IMR-90 (cell line): ENCODE data around the gene QARS1. TPM values are rescaled to one million over a fixed set of nuclear protein-coding genes. Genes with fewer than 3 reads are reported as not detected.

Source experiments
- ATAC-seq: fragments of 200-7000 bp; cut with Tn5 transposase; 2 replicates; pipeline ENCODE4 v1.9.1; 2020; ENCODE audit warnings: low read depth, mild to moderate bottlenecking, moderate library complexity
- BruUV-seq: library from RNA; stranded (reverse); fragments of 400-500 nt; replicated peaks from 2 replicates; lab custom pipeline; 2021; lab: Mats Ljungman, UMichigan
- CTCF ChIA-PET: fragments of 300-600 bp; formaldehyde crosslinking; extraction: SDS; loops from one replicate; lab custom pipeline; 2021; ENCODE audit warnings: antibody characterized with exemption; lab: Yijun Ruan, JAX
- POLR2A ChIA-PET: fragments of 300-600 bp; sonication (Branson Sonifier 250); formaldehyde crosslinking; loops from one replicate; lab custom pipeline; 2022; ENCODE audit warnings: antibody characterized with exemption; ENCODE audit not compliant: unreplicated experiment; lab: Charles Lee
- DNase-seq: peaks from one replicate; pipeline ENCODE4 v3.0.0; 2013
- H2AFZ ChIP-seq: replicated peaks from 2 replicates; pipeline ENCODE3; 2013; ENCODE audit warnings: low read length, mild to moderate bottlenecking; ENCODE audit not compliant: poor library complexity
- H2AK5ac ChIP-seq: 2 replicates; pipeline ENCODE4 v1.6.1; 2013; ENCODE audit warnings: low read depth, low read length, inconsistent platforms
- H2AK9ac ChIP-seq: replicated peaks from 2 replicates; pipeline ENCODE3; 2013; ENCODE audit warnings: mild to moderate bottlenecking, low read depth, low read length, moderate library complexity; ENCODE audit not compliant: poor library complexity
- H2BK120ac ChIP-seq: 2 replicates; pipeline ENCODE4 v1.6.1; 2013; ENCODE audit warnings: low read depth, low read length, inconsistent platforms
- H2BK15ac ChIP-seq: 3 replicates; pipeline ENCODE4 v1.6.1; 2013; ENCODE audit warnings: low read depth, low read length, inconsistent platforms
- H2BK20ac ChIP-seq: 2 replicates; pipeline ENCODE4 v1.6.1; 2013; ENCODE audit warnings: low read depth, mild to moderate bottlenecking, inconsistent platforms, low read length, moderate library complexity
- H2BK5ac ChIP-seq: 2 replicates; pipeline ENCODE4 v1.6.1; 2013; ENCODE audit warnings: mild to moderate bottlenecking, low read depth, low read length, inconsistent platforms; ENCODE audit not compliant: poor library complexity, severe bottlenecking
- H3K14ac ChIP-seq: replicated peaks from 2 replicates; pipeline ENCODE4 v1.6.1; 2013; ENCODE audit warnings: low read depth, low read length, inconsistent platforms
- H3K18ac ChIP-seq: 2 replicates; pipeline ENCODE4 v1.6.1; 2013; ENCODE audit warnings: low read depth, low read length, control low read depth
- H3K23ac ChIP-seq: 2 replicates; pipeline ENCODE4 v1.6.1; 2013; ENCODE audit warnings: low read depth, low read length, inconsistent platforms
- H3K27ac ChIP-seq: 2 replicates; pipeline ENCODE4 v1.5.1; 2013; ENCODE audit warnings: mild to moderate bottlenecking, control low read depth, low read length; ENCODE audit not compliant: insufficient read depth
- H3K27me3 ChIP-seq: 2 replicates; pipeline ENCODE4 v1.6.1; 2013; ENCODE audit warnings: low read length; ENCODE audit not compliant: control insufficient read depth, insufficient read depth
- H3K36me3 ChIP-seq: 2 replicates; pipeline ENCODE4 v1.6.1; 2013; ENCODE audit warnings: low read length, mixed read lengths; ENCODE audit not compliant: control insufficient read depth, insufficient read depth
- H3K4ac ChIP-seq: 2 replicates; pipeline ENCODE4 v1.6.1; 2013; ENCODE audit warnings: low read depth, low read length, inconsistent platforms
- H3K4me1 ChIP-seq: 2 replicates; pipeline ENCODE4 v1.6.1; 2013; ENCODE audit warnings: low read length, mixed read lengths; ENCODE audit not compliant: control insufficient read depth, insufficient read depth
- H3K4me2 ChIP-seq: 2 replicates; pipeline ENCODE4 v1.6.1; 2013; ENCODE audit warnings: low read depth, mild to moderate bottlenecking, control low read depth, low read length, moderate library complexity
- H3K4me3 ChIP-seq: 2 replicates; pipeline ENCODE4 v1.5.1; 2013; ENCODE audit warnings: low read depth, mild to moderate bottlenecking, control low read depth, low read length, moderate library complexity; ENCODE audit not compliant: insufficient read depth
- H3K56ac ChIP-seq: 2 replicates; pipeline ENCODE4 v1.6.1; 2013; ENCODE audit warnings: low read length, inconsistent platforms; ENCODE audit not compliant: insufficient read depth; ENCODE audit errors: extremely low read depth
- H3K79me1 ChIP-seq, 2 experiments: 2 replicates each; pipeline ENCODE4 v1.6.1; 2013; ENCODE audit warnings: low read length in 2 of 2, inconsistent platforms in 1 of 2, low read depth in 1 of 2
- H3K9ac ChIP-seq: 2 replicates; pipeline ENCODE4 v1.6.1; 2013; ENCODE audit warnings: low read depth, low read length, control low read depth
- H3K9me1 ChIP-seq: 2 replicates; pipeline ENCODE4 v1.6.1; 2013; ENCODE audit warnings: low read length, inconsistent platforms; ENCODE audit not compliant: insufficient read depth
- H3K9me3 ChIP-seq: 2 replicates; pipeline ENCODE4 v1.6.1; 2013; ENCODE audit warnings: low read length; ENCODE audit not compliant: control insufficient read depth, insufficient read depth
- H4K20me1 ChIP-seq: 2 replicates; pipeline ENCODE4 v1.6.1; 2013; ENCODE audit warnings: low read length, inconsistent platforms; ENCODE audit not compliant: insufficient read depth
- H4K5ac ChIP-seq: 2 replicates; pipeline ENCODE4 v1.6.1; 2013; ENCODE audit warnings: mild to moderate bottlenecking, low read depth, low read length, control low read depth
- H4K8ac ChIP-seq, 2 experiments: 2 replicates each; pipeline ENCODE4 v1.6.1; 2013; ENCODE audit warnings: low read depth in 2 of 2, low read length in 2 of 2, control low read depth in 1 of 2, inconsistent platforms in 1 of 2
- H4K91ac ChIP-seq: 2 replicates; pipeline ENCODE4 v1.6.1; 2013; ENCODE audit warnings: low read depth, low read length, inconsistent platforms; ENCODE audit not compliant: insufficient read depth
- BHLHE40 ChIP-seq: fragments of 150-350 bp; IDR thresholded peaks from 2 replicates; pipeline ENCODE4 v1.6.1; 2016; ENCODE audit warnings: mild to moderate bottlenecking, low read depth, low read length
- CEBPB ChIP-seq: IDR thresholded peaks from 2 replicates; pipeline ENCODE4 v1.6.1; 2012; ENCODE audit warnings: low read depth, low read length, improper control_type of control experiment
- CHD1 ChIP-seq: IDR thresholded peaks from 2 replicates; pipeline ENCODE4 v1.6.1; 2012; ENCODE audit warnings: low read depth, low read length, improper control_type of control experiment
- FOS ChIP-seq: fragments of 150-350 bp; IDR thresholded peaks from 2 replicates; pipeline ENCODE4 v1.6.1; 2016; ENCODE audit warnings: low read depth, low read length
- MAFK ChIP-seq: IDR thresholded peaks from 2 replicates; pipeline ENCODE4 v1.6.1; 2012; ENCODE audit warnings: low read depth, low read length, improper control_type of control experiment
- MAZ ChIP-seq: IDR thresholded peaks from 2 replicates; pipeline ENCODE4 v1.6.1; 2012; ENCODE audit warnings: low read depth, mild to moderate bottlenecking, low read length, improper control_type of control experiment, moderate library complexity, borderline replicate concordance
- MXI1 ChIP-seq: IDR thresholded peaks from 2 replicates; pipeline ENCODE4 v1.6.1; 2012; ENCODE audit warnings: low read depth, mild to moderate bottlenecking, low read length, moderate library complexity, borderline replicate concordance
- NFE2L2 ChIP-seq: fragments of 150-350 bp; IDR thresholded peaks from 2 replicates; pipeline ENCODE4 v1.6.1; 2016; ENCODE audit warnings: low read depth, mild to moderate bottlenecking, low read length
- POLR2A ChIP-seq: IDR thresholded peaks from 2 replicates; pipeline ENCODE4 v1.6.1; 2012; ENCODE audit warnings: mild to moderate bottlenecking, low read depth, low read length
- RAD21 ChIP-seq: IDR thresholded peaks from 2 replicates; pipeline ENCODE4 v1.6.1; 2012; ENCODE audit warnings: low read length, improper control_type of control experiment
- RFX5 ChIP-seq: IDR thresholded peaks from 2 replicates; pipeline ENCODE4 v1.8.0; 2012; ENCODE audit warnings: low read depth, mild to moderate bottlenecking, low read length, moderate library complexity
- WGBS, 2 experiments: methylation state at CpG; one replicate each; pipeline versions ENCODE4 v1.1.5 to v1.1.7; 2013; ENCODE audit warnings: missing lambda C conversion rate in 2 of 2; ENCODE audit not compliant: insufficient read length in 1 of 2; ENCODE audit errors: extremely low coverage in 2 of 2; 5-methylcytosine and 5-hydroxymethylcytosine counted together
- dilution Hi-C: fragments of 300-500 bp; cut with HindIII; formaldehyde crosslinking; loops from one replicate; pipeline ENCODE4 v1.14.3; 2018; ENCODE audit warnings: low sequenced_read_pairs; ENCODE audit not compliant: unreplicated experiment
- in situ Hi-C: fragments of 300-500 bp; cut with MboI; formaldehyde crosslinking; loops from 3 replicates; pipeline ENCODE4 v1.14.3; 2019; ENCODE audit warnings: low sequenced_read_pairs, inconsistent platforms, mixed read lengths
- intact Hi-C: fragments of 100-400 bp; cut with micrococcal nuclease; formaldehyde crosslinking; loops from 2 replicates; pipeline ENCODE4 v1.10.0; 2022
- polyA plus RNA-seq, 3 experiments: library from polyadenylated mRNA; depleted of rRNA; stranded (reverse); fragments of >200 nt; gene quantifications; 2 replicates each; pipeline ENCODE4 v1.2.3, GENCODE V29; 2012; ENCODE audit warnings: low replicate concordance in 1 of 3
- total RNA-seq: library from RNA; depleted of rRNA; stranded (reverse); fragments of >200 nt; gene quantifications from 2 replicates; pipeline ENCODE4 v1.2.3, GENCODE V29; 2012
- TF ChIP-seq, protein P1 (sequence below): fragments of 150-350 bp; IDR thresholded peaks from 2 replicates; pipeline ENCODE4 v1.6.1; 2017; ENCODE audit warnings: mild to moderate bottlenecking, antibody characterized with exemption, low read length, low read depth
- TF ChIP-seq, protein P2 (sequence below): conservative IDR thresholded peaks from 2 replicates; pipeline ENCODE4 v1.5.1; 2012; ENCODE audit warnings: mild to moderate bottlenecking, low read depth, low read length, improper control_type of control experiment

Gene QARS1
- total and polyA plus RNA-seq, 2 of the 4 experiments (the other 2 are of a cell fraction) = 354 to 396 TPM

DNA sequence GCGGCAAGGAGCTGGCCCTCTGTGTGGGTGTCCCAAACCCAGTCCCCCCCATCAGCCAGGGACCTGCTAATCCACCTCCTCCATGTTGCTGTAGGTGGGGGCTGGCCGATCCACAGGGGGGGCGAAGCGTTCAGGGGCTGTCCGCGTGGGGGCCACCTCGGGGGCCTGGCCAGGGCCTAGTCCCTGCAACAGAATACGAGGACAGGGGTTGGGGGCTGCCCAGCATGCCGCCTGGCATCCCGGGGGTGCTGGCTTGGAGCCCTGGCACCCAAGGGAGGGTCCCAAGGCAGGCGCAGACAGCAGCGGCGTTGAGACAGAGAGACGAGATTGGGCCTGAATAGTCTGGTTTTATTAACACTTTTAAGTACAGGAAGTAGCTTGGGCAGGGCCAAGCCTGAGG lies 3.8 kb upstream of the QARS1 start:
- no peak overlapping the region for H3K18ac ChIP-seq
- H3K23ac ChIP-seq = no peak overlapping the region
- no peak overlapping the region for H2AK5ac ChIP-seq
- CTCF ChIA-PET = no interaction called here
- intact Hi-C loops (no loop called here), dilution Hi-C loops (no loop called here), in situ Hi-C loops (no loop called here)
- H3K36me3 ChIP-seq = peaks cover 53% of the 10 kb centered on the region
- H4K8ac ChIP-seq = no peak overlapping the region
- TF ChIP-seq MAZ (no peak), MAFK (no peak), RAD21 (no peak), NFE2L2 (no peak), MXI1 (no peak), BHLHE40 (no peak), POLR2A (no peak), CHD1 (no peak), RFX5 (no peak), FOS (no peak), CEBPB (no peak)
- TF ChIP-seq, protein P1, sequence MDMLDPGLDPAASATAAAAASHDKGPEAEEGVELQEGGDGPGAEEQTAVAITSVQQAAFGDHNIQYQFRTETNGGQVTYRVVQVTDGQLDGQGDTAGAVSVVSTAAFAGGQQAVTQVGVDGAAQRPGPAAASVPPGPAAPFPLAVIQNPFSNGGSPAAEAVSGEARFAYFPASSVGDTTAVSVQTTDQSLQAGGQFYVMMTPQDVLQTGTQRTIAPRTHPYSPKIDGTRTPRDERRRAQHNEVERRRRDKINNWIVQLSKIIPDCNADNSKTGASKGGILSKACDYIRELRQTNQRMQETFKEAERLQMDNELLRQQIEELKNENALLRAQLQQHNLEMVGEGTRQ = no peak
- TF ChIP-seq, protein P2, sequence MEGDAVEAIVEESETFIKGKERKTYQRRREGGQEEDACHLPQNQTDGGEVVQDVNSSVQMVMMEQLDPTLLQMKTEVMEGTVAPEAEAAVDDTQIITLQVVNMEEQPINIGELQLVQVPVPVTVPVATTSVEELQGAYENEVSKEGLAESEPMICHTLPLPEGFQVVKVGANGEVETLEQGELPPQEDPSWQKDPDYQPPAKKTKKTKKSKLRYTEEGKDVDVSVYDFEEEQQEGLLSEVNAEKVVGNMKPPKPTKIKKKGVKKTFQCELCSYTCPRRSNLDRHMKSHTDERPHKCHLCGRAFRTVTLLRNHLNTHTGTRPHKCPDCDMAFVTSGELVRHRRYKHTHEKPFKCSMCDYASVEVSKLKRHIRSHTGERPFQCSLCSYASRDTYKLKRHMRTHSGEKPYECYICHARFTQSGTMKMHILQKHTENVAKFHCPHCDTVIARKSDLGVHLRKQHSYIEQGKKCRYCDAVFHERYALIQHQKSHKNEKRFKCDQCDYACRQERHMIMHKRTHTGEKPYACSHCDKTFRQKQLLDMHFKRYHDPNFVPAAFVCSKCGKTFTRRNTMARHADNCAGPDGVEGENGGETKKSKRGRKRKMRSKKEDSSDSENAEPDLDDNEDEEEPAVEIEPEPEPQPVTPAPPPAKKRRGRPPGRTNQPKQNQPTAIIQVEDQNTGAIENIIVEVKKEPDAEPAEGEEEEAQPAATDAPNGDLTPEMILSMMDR = no peak
- H2BK5ac ChIP-seq = no peak overlapping the region
- H3K4me1 ChIP-seq = peaks cover 9% of the 10 kb centered on the region
- no peak overlapping the region for H3K56ac ChIP-seq
- H3K9me1 ChIP-seq = peaks cover 16% of the 10 kb centered on the region
- WGBS, 2 experiments = 90% methylated on average over 7 of the region's 14 CpGs; no CpG with 5 or more reads in 1 of the 2 experiments
- H3K79me1 ChIP-seq = peaks cover 23 to 27% of the 10 kb centered on the region in 2 experiments
- no peak overlapping the region for H3K4me2 ChIP-seq
- H3K14ac ChIP-seq = no peak overlapping the region
- no peaks in the 10 kb centered on the region for H3K9me3 ChIP-seq
- no peak overlapping the region for H3K9ac ChIP-seq
- no peak overlapping the region for H2BK15ac ChIP-seq
- BruUV-seq = no TSS peak
- H3K27me3 ChIP-seq = no peaks in the 10 kb centered on the region
- H3K4ac ChIP-seq = no peak overlapping the region
- no peak overlapping the region for H2BK20ac ChIP-seq
- no peak overlapping the region for H2BK120ac ChIP-seq
- H4K91ac ChIP-seq = no peak overlapping the region
- H3K4me3 ChIP-seq = no peak overlapping the region
- DNase-seq (no peak), ATAC-seq (no peak)
- H3K27ac ChIP-seq = no peak overlapping the region
- no peak overlapping the region for H2AFZ ChIP-seq
- H4K5ac ChIP-seq = no peak overlapping the region
- POLR2A ChIA-PET = no interaction called here
- H4K20me1 ChIP-seq = no peaks in the 10 kb centered on the region
- H2AK9ac ChIP-seq = no peak overlapping the region
